Measurements from ENCODE around the gene NRXN2.
A peak's percentile ranks its signal among the peaks of the same experiment; 100 is the strongest.

The NRXN2 gene

GRCh38 chr11:64667154-64667745 lies 55.7 kb downstream of the NRXN2 start:
- no peak for DNase-seq

DNA sequence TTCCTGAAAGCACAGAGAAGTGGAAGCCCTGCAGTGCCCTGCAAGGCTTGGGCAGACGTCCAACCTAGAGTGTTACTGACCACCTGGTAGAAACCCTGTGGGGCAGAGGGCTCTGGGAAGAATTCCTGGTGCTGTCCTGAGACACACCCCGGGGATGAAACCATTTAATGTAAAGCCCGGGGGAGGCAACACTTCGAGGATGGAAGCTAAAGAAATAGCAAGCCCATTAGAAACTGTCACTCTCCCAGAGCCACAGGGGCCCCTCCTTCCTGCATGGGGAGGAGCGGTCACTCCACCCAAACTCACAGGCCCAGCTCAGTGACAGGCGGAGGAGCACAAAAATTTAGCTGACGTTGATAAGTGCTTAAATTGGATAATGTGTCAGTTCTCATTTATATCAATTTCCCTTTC lies 57.6 kb downstream of the NRXN2 start:
- DNase-seq: no peak

DNA sequence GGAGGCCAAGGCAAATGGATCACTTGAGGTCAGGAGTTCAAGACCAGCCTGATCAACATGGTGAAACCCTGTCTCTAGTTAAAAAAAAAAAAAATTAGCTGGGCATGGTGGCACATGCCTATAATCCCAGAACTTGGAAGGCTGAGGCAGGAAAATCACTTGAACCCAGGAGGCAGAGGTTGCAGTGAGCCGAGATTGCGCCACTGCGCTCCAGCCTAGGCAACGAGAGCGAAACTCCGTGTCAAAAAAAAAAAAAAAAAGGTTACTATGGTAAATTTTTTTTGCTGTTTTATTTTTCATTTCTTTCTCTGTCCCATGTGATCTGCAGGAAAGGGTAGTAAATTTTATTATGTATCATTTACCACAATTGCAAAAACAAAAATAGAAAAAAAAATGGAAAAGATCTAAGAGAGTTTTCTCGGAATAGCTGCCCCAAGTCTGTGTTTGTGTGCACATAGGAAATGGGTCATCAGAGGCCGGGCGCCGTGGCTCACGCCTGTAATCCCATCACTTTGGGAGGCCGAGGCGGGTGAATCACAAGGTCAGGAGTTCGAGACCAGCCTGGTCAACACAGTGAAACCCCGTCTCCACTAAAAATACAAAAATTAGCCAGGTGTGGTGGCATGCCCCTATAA lies 58.6 kb downstream of the NRXN2 start:
- DNase-seq: peak in 1 of 2 donors; percentile 38

GRCh38 chr11:64663656-64664055 lies 59.3 kb downstream of the NRXN2 start:
- DNase-seq: no peak

DNA sequence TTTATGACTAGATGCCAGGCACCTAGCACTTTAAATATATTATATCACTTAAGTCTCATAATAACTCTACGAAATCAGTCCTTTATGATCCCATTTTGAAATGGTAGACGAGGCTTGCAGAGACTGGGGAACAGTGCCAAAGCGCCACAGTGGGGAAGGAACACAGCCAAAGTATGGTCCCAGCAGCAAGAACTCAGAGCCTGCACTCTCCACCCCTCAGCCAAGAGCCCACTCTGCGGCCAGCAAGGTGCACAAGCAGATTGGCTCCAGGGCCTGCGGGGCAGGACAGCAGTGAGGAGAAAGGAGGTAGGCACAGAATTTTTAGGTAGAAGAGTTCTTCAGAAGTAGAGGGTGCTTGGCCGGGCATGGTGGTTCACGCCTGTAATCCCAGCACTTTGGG lies 61.4 kb downstream of the NRXN2 start:
- no peak for DNase-seq

- no peak for DNase-seq
Observed at GRCh38 chr11:64661146-64661545, 61.9 kb downstream of the NRXN2 start.

DNA sequence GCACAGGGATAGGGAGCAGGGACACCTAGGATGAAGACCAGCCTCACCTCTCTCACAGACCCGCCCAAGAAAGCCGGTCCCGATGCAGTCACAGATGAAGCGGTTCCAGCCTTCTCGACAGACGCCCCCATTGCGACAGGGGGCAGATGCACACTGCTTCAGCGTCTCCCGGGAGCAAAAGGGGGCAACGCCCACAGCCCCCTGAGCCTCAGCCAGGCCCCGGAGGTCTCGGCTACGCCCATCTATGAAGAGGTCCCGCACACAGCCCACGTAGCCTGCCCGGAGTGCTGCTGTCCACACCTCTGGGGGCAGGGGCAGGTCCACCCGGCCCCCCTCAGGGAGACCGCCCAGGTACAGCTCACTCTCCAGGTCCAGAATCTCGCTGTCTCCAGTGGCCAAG lies 62.3 kb downstream of the NRXN2 start:
- DNase-seq: no peak

- no peak for DNase-seq
Observed at GRCh38 chr11:64660205-64660604, 62.8 kb downstream of the NRXN2 start.

DNA sequence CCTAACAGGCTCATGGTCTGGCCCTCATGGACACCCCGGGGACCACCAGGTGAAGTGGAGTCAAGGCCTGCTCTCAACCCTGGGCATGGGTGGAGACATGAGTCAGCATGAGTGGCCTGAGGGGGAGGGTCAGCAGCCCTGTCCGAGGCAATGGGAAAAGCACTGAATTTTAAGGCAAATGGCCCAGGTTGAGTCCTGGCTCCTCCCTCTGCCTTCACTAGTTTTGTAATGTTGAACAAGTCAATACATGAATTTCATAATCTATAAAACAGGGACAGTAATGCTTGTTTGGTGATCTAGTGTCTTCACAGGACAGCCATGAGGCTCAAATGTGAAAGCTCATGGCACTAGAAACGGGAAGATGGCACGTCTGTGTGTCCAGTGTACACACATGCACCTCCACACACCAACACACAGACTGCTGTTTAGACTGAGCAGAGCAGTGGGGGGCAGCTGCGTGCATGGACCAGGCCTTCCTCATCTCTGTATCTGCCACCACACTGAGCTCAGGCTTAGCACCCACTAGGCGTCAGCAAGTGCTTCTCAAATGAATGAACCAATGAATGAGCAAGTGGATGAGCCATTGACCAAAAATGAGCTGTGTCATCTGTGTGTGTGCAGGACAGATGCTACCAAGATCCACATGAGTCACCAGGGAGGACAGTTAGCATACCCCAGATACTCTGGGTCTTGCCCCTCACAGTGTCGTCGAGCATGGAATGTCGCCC lies 63.4 kb downstream of the NRXN2 start:
- DNase-seq: peak in 1 of 2 donors; percentile 16

GRCh38 chr11:64658265-64658664 lies 64.7 kb downstream of the NRXN2 start:
- DNase-seq: no peak

GRCh38 chr11:64656862-64657261 lies 66.1 kb downstream of the NRXN2 start:
- DNase-seq: no peak

DNA sequence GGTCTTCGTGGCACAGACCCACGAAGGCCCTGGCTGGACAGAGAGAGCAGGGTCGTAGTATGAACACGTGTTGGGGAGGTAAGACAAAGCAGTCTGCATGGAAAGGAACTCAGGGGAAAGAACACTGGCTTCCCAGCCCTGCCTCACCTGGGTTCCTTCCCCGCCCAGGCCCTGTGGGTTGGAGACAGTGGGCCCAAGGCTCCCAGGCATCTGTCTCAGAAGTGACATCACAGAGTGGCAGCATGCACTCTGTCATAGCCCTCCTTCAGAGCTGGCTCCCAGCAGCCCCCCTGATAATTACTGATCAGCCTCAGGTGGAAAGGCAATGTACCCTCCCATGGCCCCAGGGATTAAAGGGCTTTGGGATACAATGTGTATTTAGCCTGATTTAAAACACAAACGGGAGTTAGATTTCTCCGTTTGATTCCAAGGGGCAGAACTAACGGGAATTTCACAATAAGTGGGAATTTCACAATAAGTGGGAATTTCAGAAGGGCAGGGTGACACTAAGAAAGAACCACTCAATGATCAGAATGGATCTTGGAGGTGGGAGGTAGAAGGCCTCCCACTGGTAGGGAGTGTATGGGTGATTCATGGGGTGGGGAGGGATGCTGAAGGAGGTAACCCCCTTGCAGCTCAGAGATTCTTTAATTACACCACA lies 66.9 kb downstream of the NRXN2 start:
- DNase-seq: no peak

DNA sequence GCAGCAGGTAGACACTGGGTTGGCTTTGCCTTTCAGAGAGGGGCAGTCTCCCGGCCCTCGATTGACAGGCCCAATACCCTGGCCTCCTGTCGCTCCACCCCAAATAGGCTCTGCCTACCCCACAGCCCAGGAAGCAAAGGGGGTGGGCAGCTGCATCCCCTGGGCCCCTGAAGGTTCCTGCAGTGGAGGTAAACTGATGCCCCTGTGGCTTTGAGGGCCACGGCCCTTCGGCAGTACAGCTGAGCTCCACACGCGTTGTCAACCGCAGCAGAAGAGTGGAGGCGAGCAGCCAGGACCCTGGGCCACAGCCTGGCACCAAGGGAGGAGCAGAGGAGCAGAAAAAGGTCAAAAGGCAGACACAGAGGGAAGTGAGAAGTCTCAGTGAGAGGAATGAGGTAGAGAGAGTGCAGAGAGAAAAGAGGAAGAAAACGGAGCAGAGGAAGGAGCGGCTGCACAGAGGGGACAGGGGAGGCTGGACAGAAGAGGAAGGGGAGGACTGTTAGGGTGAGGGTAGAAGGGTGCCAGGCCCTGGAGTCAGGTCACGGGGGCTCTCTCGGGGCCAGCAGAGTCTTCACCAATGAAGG lies 67.9 kb downstream of the NRXN2 start:
- peak in 1 of 2 donors; percentile 38 for DNase-seq

- DNase-seq: no peak
Observed at GRCh38 chr11:64654439-64654838, 68.6 kb downstream of the NRXN2 start.

DNA sequence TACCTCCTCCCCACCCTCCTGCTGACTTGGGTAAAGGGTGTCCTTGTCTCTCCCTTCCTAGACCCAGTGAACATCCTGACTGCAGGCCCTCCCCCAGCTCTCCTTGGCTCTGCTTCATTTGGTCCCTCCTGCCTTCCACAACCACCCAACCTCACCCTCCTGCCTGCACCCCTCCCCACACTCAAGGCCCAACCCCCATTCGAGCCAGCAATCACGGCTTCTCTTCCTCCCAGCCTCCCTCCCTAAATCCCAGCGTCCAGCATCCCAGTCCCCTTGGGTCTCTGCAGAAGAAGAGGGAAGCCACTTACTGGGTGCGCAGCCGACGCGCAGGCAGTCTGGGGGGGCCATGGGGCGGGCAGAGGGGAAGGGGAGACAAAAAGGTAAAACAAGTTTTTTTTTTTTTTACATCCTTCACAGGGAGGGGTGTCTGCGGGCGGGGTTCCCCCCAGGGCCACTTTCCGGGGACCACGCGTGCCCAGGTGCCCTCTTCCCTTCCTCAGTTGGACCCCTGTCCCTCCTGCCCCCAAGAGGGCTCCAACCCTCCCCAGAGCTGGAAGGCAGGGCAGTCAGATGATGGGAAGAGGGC lies 69.5 kb downstream of the NRXN2 start:
- DNase-seq: no peak

- DNase-seq: peak; percentile 68 to 71
Observed at GRCh38 chr11:64652586-64653387, 70.2 kb downstream of the NRXN2 start.

DNA sequence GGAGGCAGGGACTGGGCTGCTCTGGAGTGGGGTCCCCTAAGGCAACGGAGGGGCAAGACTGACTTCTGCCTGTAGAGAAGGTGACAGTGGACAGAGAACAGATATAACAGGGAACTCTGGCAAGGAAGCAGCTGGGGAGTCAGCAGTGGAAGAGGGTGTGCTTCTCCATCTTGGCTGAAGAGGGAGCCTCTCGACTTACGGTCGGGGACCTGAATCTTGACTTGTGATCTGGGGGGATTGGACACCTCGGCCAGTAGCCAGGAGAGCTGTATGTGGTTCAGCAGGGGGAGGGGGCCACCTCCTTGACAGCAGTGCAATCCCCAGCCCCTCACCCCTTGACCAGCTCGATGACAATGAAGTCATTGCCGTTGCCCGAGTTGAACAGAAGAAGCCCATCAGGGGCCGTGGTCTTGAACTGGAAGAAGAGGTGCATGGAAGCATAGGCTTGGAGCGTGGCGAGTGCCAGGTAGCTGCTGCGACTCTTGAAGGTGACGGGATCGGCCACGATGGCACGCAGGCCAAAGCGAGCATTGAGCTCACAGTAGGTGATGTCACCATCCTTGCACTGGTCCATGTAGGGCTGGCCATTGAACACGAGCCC lies 72.0 kb downstream of the NRXN2 start:
- peak in 1 of 2 donors; percentile 16 for DNase-seq

DNA sequence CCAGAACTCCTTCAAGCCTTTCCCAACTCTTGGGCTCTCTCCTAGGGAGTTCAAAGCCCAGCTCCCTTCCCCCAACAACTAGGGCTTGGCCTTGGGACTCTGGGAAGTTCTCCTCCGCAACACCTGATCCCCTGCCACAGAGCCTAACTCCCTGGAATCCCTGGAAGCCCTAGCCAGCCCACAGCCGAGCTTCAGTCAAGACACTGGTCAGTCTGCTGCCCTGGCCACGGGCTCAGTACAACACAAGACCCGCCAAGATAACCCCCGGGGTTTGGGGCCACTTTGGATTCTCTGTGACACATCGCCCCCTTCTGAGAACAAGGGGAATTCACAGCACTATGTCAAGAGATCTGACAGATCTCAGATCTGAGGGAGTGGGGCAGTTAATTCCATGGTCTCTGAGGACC lies 73.7 kb downstream of the NRXN2 start:
- peak in 1 of 2 donors; percentile 18 for DNase-seq

DNA sequence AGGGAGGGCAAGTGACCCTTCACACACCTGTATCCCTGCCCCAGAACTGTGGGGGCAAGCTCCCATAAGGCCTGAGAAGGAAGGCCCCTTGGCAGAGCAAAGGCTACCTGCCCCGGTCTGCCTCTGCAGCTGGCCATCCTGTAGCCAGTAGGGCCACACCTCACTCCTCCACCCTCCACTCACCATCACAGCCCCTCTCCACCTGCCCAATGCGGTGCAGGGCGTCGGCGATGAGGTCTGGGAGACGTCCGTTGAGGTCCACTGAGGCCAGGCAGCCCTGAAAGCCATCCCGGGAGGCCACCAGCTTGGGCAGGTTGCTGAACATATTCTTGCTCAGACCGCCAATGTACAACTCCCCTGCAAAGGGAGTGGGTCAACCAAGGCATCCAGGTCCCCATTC lies 74.4 kb downstream of the NRXN2 start:
- no peak for DNase-seq

DNA sequence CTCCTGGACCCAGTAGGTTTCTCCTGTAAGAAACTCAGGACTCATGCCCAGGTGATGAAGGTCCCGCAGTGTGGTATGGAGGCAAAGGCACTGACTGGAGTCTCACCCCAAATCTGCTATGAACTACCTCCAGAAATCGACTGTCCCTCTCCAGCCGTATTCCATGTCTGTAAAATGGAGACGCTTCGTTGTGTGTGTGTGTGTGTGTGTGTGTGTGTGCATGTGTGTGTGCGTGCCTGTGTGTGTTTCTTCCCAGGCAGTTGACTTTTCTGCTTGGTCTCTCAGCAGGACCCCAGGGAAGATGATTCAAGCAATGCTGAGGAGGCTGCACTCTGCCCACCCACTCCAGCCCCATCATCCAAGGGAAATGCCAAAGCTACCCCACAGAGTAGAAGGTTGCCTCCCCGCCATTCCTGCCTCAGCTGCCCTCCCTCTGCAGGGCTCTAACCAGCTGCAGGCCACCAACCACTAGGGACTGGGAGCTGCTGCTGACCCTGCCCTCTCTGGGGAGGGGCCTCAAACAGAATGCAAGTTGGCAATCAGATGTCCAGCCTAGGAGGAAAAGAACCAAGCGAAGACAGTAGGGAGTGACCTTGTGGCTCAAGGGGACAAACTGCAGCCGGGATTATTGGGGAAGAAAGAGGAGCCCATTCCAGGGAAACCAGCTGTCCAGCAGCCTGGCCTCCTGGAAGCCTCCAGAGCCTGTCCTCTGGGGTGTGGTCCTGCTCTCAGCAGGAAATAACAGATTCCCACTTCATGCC lies 75.8 kb downstream of the NRXN2 start:
- DNase-seq: no peak

Measured in CD4-positive, alpha-beta T cell treated with Interleukin-4 for 1 hour (primary cell).